Measurements from ENCODE around the gene CLPTM1. TPM values are rescaled to one million over a fixed set of nuclear protein-coding genes. Genes with fewer than 3 reads are reported as not detected.

Gene CLPTM1
- total RNA-seq, 1 donor from 2014 or later = 39.6 TPM

- no peak for TF ChIP-seq CTCF (conservative IDR thresholded peaks at IDR 0.05; ENCODE audit: low read depth, low read length)
- no peak overlapping the region for H3K4me3 ChIP-seq (ENCODE audit: low read depth, low read length)
- DNase-seq (ENCODE audit: low read depth) = no peak
Measured at GRCh38 chr19:44930088-44930487, 25.1 kb upstream of the CLPTM1 start.

GRCh38 chr19:44931541-44931940 is 23.6 kb upstream of the CLPTM1 start:
- no peak for TF ChIP-seq CTCF (conservative IDR thresholded peaks at IDR 0.05; ENCODE audit: low read depth, low read length)
- DNase-seq (ENCODE audit: low read depth) = no peak
- no peak overlapping the region for H3K4me3 ChIP-seq (ENCODE audit: low read depth, low read length)

GRCh38 chr19:44939668-44940067 is 15.5 kb upstream of the CLPTM1 start:
- TF ChIP-seq CTCF (conservative IDR thresholded peaks at IDR 0.05; ENCODE audit: low read depth, low read length) = no peak
- H3K4me3 ChIP-seq (ENCODE audit: low read depth, low read length) = no peak overlapping the region
- no peak for DNase-seq (ENCODE audit: low read depth)

GRCh38 chr19:44942067-44942571 is 13.1 kb upstream of the CLPTM1 start, which contains the start of gene APOC4:
Gene APOC4, plus strand, starts transcription at chr19:44942237. Its CDS starts 41 bp downstream, at chr19:44942278.
- TF ChIP-seq CTCF (conservative IDR thresholded peaks at IDR 0.05; ENCODE audit: low read depth, low read length) = no peak
- no peak within 1 kb of the TSS for H3K4me3 ChIP-seq (ENCODE audit: low read depth, low read length)
- no peak for DNase-seq (ENCODE audit: low read depth)

- TF ChIP-seq CTCF (conservative IDR thresholded peaks at IDR 0.05; ENCODE audit: low read depth, low read length) = no peak
Measured at GRCh38 chr19:44943801-44944249, 11.4 kb upstream of the CLPTM1 start.

GRCh38 chr19:44947041-44947581 is 8.1 kb upstream of the CLPTM1 start:
- TF ChIP-seq CTCF (conservative IDR thresholded peaks at IDR 0.05; ENCODE audit: low read depth, low read length) = no peak
- no peak overlapping the region for H3K4me3 ChIP-seq (ENCODE audit: low read depth, low read length)
- DNase-seq (ENCODE audit: low read depth) = no peak

More at GRCh38 chr19:44943801-44944249, 11.4 kb upstream of the CLPTM1 start:
- no peak for DNase-seq (ENCODE audit: low read depth)
- no peak overlapping the region for H3K4me3 ChIP-seq (ENCODE audit: low read depth, low read length)

- no peak for DNase-seq (ENCODE audit: low read depth)
- TF ChIP-seq CTCF (conservative IDR thresholded peaks at IDR 0.05; ENCODE audit: low read depth, low read length) = no peak
- no peak overlapping the region for H3K4me3 ChIP-seq (ENCODE audit: low read depth, low read length)
Measured at GRCh38 chr19:44948237-44948636, 6.9 kb upstream of the CLPTM1 start.
